IMR-90 (cell line): ENCODE results near the gene PPFIBP2.

ENCODE experiments used
- MAFK ChIP-seq: IDR thresholded peaks from 2 replicates; pipeline ENCODE4 v1.6.1; 2012; ENCODE audit warnings: low read depth, low read length, improper control_type of control experiment
- MAZ ChIP-seq: IDR thresholded peaks from 2 replicates; pipeline ENCODE4 v1.6.1; 2012; ENCODE audit warnings: low read depth, mild to moderate bottlenecking, low read length, improper control_type of control experiment, moderate library complexity, borderline replicate concordance
- MXI1 ChIP-seq: IDR thresholded peaks from 2 replicates; pipeline ENCODE4 v1.6.1; 2012; ENCODE audit warnings: low read depth, mild to moderate bottlenecking, low read length, moderate library complexity, borderline replicate concordance
- POLR2A ChIP-seq: IDR thresholded peaks from 2 replicates; pipeline ENCODE4 v1.6.1; 2012; ENCODE audit warnings: mild to moderate bottlenecking, low read depth, low read length
- SMC3 ChIP-seq: fragments of 150-350 bp; IDR thresholded peaks from 2 replicates; pipeline ENCODE4 v1.6.1; 2016; ENCODE audit warnings: low read depth, mild to moderate bottlenecking, antibody characterized with exemption, low read length, moderate library complexity
- TF ChIP-seq, protein P1 (sequence below): conservative IDR thresholded peaks from 2 replicates; pipeline ENCODE4 v1.5.1; 2012; ENCODE audit warnings: mild to moderate bottlenecking, low read depth, low read length, improper control_type of control experiment
- TF ChIP-seq, protein P2 (sequence below): fragments of 150-350 bp; IDR thresholded peaks from 2 replicates; pipeline ENCODE4 v1.6.1; 2017; ENCODE audit warnings: mild to moderate bottlenecking, antibody characterized with exemption, low read length, low read depth

DNA sequence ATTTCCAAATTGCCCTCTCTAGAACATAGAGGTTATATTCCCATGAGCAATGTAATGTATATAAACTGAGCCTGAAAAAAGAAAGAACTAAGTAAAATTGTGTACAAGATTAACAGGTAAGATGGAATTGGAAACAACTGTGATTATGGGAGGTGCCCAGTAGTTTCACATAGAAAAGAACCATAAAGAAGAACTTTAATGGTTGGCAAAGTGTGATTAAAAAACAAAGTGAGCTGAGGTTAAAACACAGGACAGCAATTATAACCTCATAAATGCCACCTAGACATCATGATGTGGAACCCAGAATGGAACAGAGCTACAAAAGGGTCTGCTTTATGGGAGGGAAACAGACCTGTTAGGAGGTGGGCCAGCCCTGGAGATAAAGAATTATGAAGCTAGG is 100.9 kb downstream of the PPFIBP2 start:
- TF ChIP-seq POLR2A: no peak
- TF ChIP-seq, protein P1, sequence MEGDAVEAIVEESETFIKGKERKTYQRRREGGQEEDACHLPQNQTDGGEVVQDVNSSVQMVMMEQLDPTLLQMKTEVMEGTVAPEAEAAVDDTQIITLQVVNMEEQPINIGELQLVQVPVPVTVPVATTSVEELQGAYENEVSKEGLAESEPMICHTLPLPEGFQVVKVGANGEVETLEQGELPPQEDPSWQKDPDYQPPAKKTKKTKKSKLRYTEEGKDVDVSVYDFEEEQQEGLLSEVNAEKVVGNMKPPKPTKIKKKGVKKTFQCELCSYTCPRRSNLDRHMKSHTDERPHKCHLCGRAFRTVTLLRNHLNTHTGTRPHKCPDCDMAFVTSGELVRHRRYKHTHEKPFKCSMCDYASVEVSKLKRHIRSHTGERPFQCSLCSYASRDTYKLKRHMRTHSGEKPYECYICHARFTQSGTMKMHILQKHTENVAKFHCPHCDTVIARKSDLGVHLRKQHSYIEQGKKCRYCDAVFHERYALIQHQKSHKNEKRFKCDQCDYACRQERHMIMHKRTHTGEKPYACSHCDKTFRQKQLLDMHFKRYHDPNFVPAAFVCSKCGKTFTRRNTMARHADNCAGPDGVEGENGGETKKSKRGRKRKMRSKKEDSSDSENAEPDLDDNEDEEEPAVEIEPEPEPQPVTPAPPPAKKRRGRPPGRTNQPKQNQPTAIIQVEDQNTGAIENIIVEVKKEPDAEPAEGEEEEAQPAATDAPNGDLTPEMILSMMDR: no peak
- TF ChIP-seq SMC3: no peak
- TF ChIP-seq, protein P2, sequence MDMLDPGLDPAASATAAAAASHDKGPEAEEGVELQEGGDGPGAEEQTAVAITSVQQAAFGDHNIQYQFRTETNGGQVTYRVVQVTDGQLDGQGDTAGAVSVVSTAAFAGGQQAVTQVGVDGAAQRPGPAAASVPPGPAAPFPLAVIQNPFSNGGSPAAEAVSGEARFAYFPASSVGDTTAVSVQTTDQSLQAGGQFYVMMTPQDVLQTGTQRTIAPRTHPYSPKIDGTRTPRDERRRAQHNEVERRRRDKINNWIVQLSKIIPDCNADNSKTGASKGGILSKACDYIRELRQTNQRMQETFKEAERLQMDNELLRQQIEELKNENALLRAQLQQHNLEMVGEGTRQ: no peak
- no peak for TF ChIP-seq MAFK
- TF ChIP-seq MXI1: no peak
- no peak for TF ChIP-seq MAZ
